Endothelial cell of umbilical vein (primary cell): ENCODE data around the gene SEBOX. TPM values are rescaled to one million over a fixed set of nuclear protein-coding genes. Genes with fewer than 3 reads are reported as not detected.

Source experiments
- BruUV-seq: library from RNA; stranded (reverse); fragments of 400-500 nt; replicated peaks from 2 replicates; lab custom pipeline; 2021; lab: Mats Ljungman, UMichigan
- CTCF ChIA-PET: fragments of 300-600, 350-600 bp; sonication (Branson Sonifier 250); formaldehyde crosslinking; loops from one replicate; lab custom pipeline; 2021; ENCODE audit warnings: antibody characterized with exemption, inconsistent platforms; lab: Charles Lee
- POLR2A ChIA-PET: fragments of 300-600, 350-600 bp; sonication (Branson Sonifier 250); formaldehyde crosslinking; loops from one replicate; lab custom pipeline; 2021; ENCODE audit warnings: antibody characterized with exemption, inconsistent platforms; lab: Charles Lee
- DNase-seq: peaks from one replicate; pipeline ENCODE4 v3.0.0-alpha.2; 2011; ENCODE audit warnings: low read depth, low spot score
- FAIRE-seq: peaks from 2 replicates; lab custom pipeline; 2011; peaks lifted over from hg19 to GRCh38; lab: Jason Lieb, UNC
- H2AFZ ChIP-seq: 2 replicates; pipeline ENCODE4 v1.6.0; 2012; ENCODE audit warnings: low read depth, low read length, control low read depth, inconsistent platforms
- H3K27ac ChIP-seq: 2 replicates; pipeline ENCODE4 v1.5.1; 2011; ENCODE audit warnings: low read depth, mild to moderate bottlenecking, control low read depth, low read length, moderate library complexity; ENCODE audit not compliant: insufficient read depth
- H3K27me3 ChIP-seq, 2 experiments: 2 replicates each; pipeline versions ENCODE4 v1.6.0 to v1.6.1; 2011; ENCODE audit warnings: low read length in 2 of 2, mixed read lengths in 1 of 2; ENCODE audit not compliant: control insufficient read depth in 2 of 2, insufficient read depth in 2 of 2
- H3K36me3 ChIP-seq, 2 experiments: 2 replicates in 1 of 2; 3 replicates in 1 of 2; pipeline ENCODE4 v1.5.1; 2011; ENCODE audit warnings: low read length in 2 of 2, mild to moderate bottlenecking in 1 of 2, moderate library complexity in 1 of 2; ENCODE audit not compliant: control insufficient read depth in 2 of 2, insufficient read depth in 2 of 2; ENCODE audit errors: extremely low read depth in 1 of 2
- H3K4me1 ChIP-seq: 3 replicates; pipeline ENCODE4 v1.5.1; 2011; ENCODE audit warnings: mild to moderate bottlenecking, low read length; ENCODE audit not compliant: control insufficient read depth, insufficient read depth; ENCODE audit errors: extremely low read depth
- H3K4me2 ChIP-seq: 2 replicates; pipeline ENCODE4 v1.6.1; 2011; ENCODE audit warnings: low read length, control low read depth, mixed read lengths; ENCODE audit not compliant: insufficient read depth
- H3K4me3 ChIP-seq, 3 experiments: fragments of 200-600 bp in 1 of 3; sonication (generic), shearing (Covaris generic) in 1 of 3; replicated peaks in 1 of 3; 2 replicates each; pipeline ENCODE4 v1.5.1; 2011 to 2016; ENCODE audit warnings: control low read depth in 3 of 3, low read length in 3 of 3, mild to moderate bottlenecking in 2 of 3, inconsistent platforms in 1 of 3, low read depth in 1 of 3, moderate library complexity in 1 of 3; ENCODE audit not compliant: insufficient read depth in 1 of 3
- H3K79me2 ChIP-seq: 2 replicates; pipeline ENCODE4 v1.6.0; 2012; ENCODE audit warnings: low read length, inconsistent platforms; ENCODE audit not compliant: control insufficient read depth, insufficient read depth
- H3K9ac ChIP-seq: replicated peaks from 2 replicates; pipeline ENCODE3; 2011; ENCODE audit warnings: low read length, control low read depth; ENCODE audit not compliant: insufficient read depth; ENCODE audit errors: extremely low read depth
- H3K9me1 ChIP-seq: replicated peaks from 3 replicates; pipeline ENCODE4 v1.6.0; 2011; ENCODE audit warnings: mild to moderate bottlenecking, low read length; ENCODE audit not compliant: control insufficient read depth, insufficient read depth; ENCODE audit errors: extremely low read depth
- H3K9me3 ChIP-seq: replicated peaks from 2 replicates; pipeline ENCODE4 v1.5.1; 2012; ENCODE audit warnings: low read length, inconsistent platforms; ENCODE audit not compliant: control insufficient read depth, insufficient read depth
- H4K20me1 ChIP-seq: replicated peaks from 2 replicates; pipeline ENCODE3; 2011; ENCODE audit warnings: mild to moderate bottlenecking, low read length; ENCODE audit not compliant: control insufficient read depth, insufficient read depth; ENCODE audit errors: extremely low read depth
- EZH2 ChIP-seq: IDR thresholded peaks from 2 replicates; pipeline ENCODE4 v1.6.1; 2012; ENCODE audit warnings: borderline replicate concordance, low read depth, mild to moderate bottlenecking, moderate library complexity, low read length, inconsistent platforms; ENCODE audit not compliant: severe bottlenecking
- FOS ChIP-seq: IDR thresholded peaks from 2 replicates; pipeline ENCODE4 v1.6.1; 2011; ENCODE audit warnings: mild to moderate bottlenecking, low read length, moderate library complexity, borderline replicate concordance; ENCODE audit not compliant: insufficient read depth
- GATA2 ChIP-seq: IDR thresholded peaks from 2 replicates; pipeline ENCODE4 v1.7.0; 2011; ENCODE audit warnings: low read depth, mild to moderate bottlenecking, moderate library complexity, mixed read lengths, low read length; ENCODE audit not compliant: insufficient read length, insufficient read depth
- JUN ChIP-seq: IDR thresholded peaks from 2 replicates; pipeline ENCODE4 v1.6.1; 2011; ENCODE audit warnings: borderline replicate concordance, low read depth; ENCODE audit not compliant: insufficient read length, insufficient read depth
- MYC ChIP-seq: IDR thresholded peaks from one replicate; pipeline ENCODE4 v1.6.1; 2011; ENCODE audit warnings: mild to moderate bottlenecking, low read depth, low read length
- POLR2A ChIP-seq: IDR thresholded peaks from 2 replicates; pipeline ENCODE4 v1.6.1; 2012; ENCODE audit warnings: low read depth, mild to moderate bottlenecking, control low read depth, low read length
- POLR2AphosphoS5 ChIP-seq: IDR thresholded peaks from 2 replicates; pipeline ENCODE4 v1.6.1; 2012; ENCODE audit warnings: low read depth, mild to moderate bottlenecking, control low read depth, low read length, moderate library complexity; ENCODE audit not compliant: insufficient read depth
- dilution Hi-C: fragments of 300-500 bp; cut with MboI; formaldehyde crosslinking; loops from one replicate; pipeline ENCODE4 v1.15.0; 2019; ENCODE audit warnings: low sequenced_read_pairs; ENCODE audit not compliant: extremely low pct_ligation_motif_present
- intact Hi-C: fragments of 100-400 bp; cut with micrococcal nuclease; formaldehyde crosslinking; loops from one replicate; pipeline ENCODE4 v1.10.0; 2022
- polyA plus RNA-seq, 4 experiments: library from polyadenylated mRNA; depleted of rRNA in 3 of 4; stranded (reverse) in 3 of 4; unstranded in 1 of 4; fragments of >200 nt; gene quantifications; 2 replicates each; pipeline versions ENCODE4 v1.2.1 to v1.2.3, GENCODE V29; 2011 to 2012; ENCODE audit warnings: missing spikeins in 1 of 4
- total RNA-seq: library from RNA; stranded (reverse); gene quantifications from 2 replicates; pipeline ENCODE4 v1.2.3, GENCODE V29; 2021
- TF ChIP-seq, protein P1 (sequence below), 2 donors: IDR thresholded peaks; 1 replicate in 1 of 2; 2 replicates in 1 of 2; pipeline ENCODE4 v1.5.1; 2011; ENCODE audit warnings: low read length in 2 of 2, mild to moderate bottlenecking in 2 of 2, moderate library complexity in 2 of 2, control low read depth in 1 of 2, inconsistent platforms in 1 of 2, low read depth in 1 of 2; ENCODE audit not compliant: insufficient read depth in 1 of 2; ENCODE audit errors: extremely low read depth in 1 of 2
- TF ChIP-seq, protein P2 (sequence below): IDR thresholded peaks from 2 replicates; pipeline ENCODE4 v1.6.1; 2011; ENCODE audit not compliant: insufficient read depth, insufficient read length

SEBOX gene
- total and polyA plus RNA-seq, 2 donors (not counting 3 experiments of a cell fraction or from before 2014, with no cell fraction given): not detected

DNA sequence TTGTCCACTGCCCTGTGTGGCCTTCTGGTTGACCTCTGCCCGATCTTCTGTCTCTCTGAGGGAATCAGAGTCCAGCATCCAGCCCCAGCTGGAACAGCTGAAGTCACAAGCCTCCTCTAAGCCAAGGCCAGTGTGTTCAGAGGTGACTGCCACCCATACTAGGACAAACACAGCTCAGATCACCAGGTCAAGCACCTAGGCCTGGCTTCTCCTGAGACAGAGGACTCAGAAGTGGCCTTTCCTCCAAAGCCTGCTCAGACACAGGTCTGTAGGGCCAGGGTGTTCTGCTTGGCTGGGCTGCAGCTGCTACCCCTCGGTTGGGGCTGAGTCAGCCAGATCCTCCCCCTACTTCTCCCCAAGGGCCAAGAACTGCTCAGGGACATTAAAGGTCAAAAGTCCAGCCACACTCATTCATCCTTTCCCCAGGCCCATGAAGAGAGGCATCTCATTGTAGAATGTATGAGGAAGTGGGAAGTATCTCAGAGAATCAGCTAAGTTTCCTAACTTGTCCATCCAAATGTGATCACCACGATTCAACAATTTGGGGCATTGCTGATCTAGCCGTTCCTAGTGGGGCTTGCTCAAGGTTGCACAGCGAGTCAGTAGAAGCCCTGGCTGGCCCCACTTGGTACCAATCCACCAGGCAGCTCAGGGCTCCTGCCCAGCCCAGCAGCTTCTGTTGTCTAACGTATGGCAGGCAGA, 33.4 kb upstream of the SEBOX start:
- Histone ChIP-seq H2AFZ (no peak overlapping the region), H3K9me3 (no peaks in the 10 kb centered on the region), H3K9ac (no peak overlapping the region), H3K4me2 (no peak overlapping the region), H4K20me1 (no peaks in the 10 kb centered on the region), H3K27me3 (no peaks in the 10 kb centered on the region), H3K36me3 (no peaks in the 10 kb centered on the region), H3K4me3 (no peak overlapping the region), H3K27ac (no peak overlapping the region), H3K4me1 (peaks cover 10% of the 10 kb centered on the region), H3K9me1 (no peaks in the 10 kb centered on the region), H3K79me2 (no peaks in the 10 kb centered on the region)
- POLR2A ChIA-PET: no interaction called here
- FAIRE-seq: no peak
- BruUV-seq: no TSS peak
- dilution Hi-C loops: no loop called here
- TF ChIP-seq, protein P1, sequence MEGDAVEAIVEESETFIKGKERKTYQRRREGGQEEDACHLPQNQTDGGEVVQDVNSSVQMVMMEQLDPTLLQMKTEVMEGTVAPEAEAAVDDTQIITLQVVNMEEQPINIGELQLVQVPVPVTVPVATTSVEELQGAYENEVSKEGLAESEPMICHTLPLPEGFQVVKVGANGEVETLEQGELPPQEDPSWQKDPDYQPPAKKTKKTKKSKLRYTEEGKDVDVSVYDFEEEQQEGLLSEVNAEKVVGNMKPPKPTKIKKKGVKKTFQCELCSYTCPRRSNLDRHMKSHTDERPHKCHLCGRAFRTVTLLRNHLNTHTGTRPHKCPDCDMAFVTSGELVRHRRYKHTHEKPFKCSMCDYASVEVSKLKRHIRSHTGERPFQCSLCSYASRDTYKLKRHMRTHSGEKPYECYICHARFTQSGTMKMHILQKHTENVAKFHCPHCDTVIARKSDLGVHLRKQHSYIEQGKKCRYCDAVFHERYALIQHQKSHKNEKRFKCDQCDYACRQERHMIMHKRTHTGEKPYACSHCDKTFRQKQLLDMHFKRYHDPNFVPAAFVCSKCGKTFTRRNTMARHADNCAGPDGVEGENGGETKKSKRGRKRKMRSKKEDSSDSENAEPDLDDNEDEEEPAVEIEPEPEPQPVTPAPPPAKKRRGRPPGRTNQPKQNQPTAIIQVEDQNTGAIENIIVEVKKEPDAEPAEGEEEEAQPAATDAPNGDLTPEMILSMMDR (IDR thresholded peaks at IDR 0.05; ENCODE audit: extremely low read depth in 1 of 2, insufficient read depth in 1 of 2, low read depth in 1 of 2, low read length in 2 of 2): no peak
- TF ChIP-seq EZH2 (no peak), JUN (no peak)
- CTCF ChIA-PET: interaction anchor here (3.0 kb wide), 1 partner anchor 18 kb away, joined by 11 read pairs; no protein-coding TSS in a partner anchor
- DNase-seq: no peak
- intact Hi-C loops: no loop called here

DNA sequence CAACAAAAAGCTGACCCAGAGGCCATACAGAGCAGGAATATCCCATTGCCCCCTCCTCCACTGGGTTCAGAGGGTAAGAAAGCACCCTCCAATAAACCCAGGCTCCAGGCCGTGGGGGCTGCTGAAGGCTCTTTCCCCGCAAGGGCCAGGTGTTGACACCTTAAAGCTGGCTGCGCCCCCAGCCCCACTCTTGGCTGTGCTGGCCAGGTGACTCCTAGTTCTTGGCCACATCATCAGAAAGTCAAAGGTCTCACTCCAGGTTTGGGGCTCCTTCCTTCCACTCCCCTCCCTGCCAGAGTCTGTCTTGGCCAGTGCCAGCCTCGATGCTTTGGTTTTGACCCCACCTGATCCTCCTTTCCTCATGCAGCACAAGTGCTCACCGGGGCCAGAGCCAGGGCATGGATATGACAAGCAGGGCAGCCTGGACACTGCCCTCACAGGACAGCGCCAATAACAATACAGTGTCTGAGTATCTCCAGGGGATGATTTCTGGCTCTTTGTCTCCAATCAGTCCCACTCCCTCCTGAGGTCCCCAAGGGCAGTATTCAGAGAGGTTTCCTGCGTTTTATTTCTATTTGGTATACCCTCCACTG, 32.8 kb upstream of the SEBOX start:
- Histone ChIP-seq H3K9ac (no peak overlapping the region), H3K36me3 (no peaks in the 10 kb centered on the region), H4K20me1 (no peaks in the 10 kb centered on the region), H3K4me1 (peaks cover 10% of the 10 kb centered on the region), H3K9me1 (no peaks in the 10 kb centered on the region), H3K9me3 (no peaks in the 10 kb centered on the region), H3K4me2 (no peak overlapping the region), H2AFZ (no peak overlapping the region), H3K4me3 (no peak overlapping the region), H3K27ac (no peak overlapping the region), H3K79me2 (no peaks in the 10 kb centered on the region), H3K27me3 (no peaks in the 10 kb centered on the region)
- no TSS peak for BruUV-seq
- DNase-seq: no peak
- dilution Hi-C loops (no loop called here), intact Hi-C loops (no loop called here)
- no peak for FAIRE-seq
- TF ChIP-seq EZH2 (no peak), FOS (no peak), MYC (no peak), POLR2A (no peak), POLR2AphosphoS5 (no peak), GATA2 (no peak), JUN (no peak)
- TF ChIP-seq, protein P1 (IDR thresholded peaks at IDR 0.05; ENCODE audit: extremely low read depth in 1 of 2, insufficient read depth in 1 of 2, low read depth in 1 of 2, low read length in 2 of 2): no peak
- TF ChIP-seq, protein P2, sequence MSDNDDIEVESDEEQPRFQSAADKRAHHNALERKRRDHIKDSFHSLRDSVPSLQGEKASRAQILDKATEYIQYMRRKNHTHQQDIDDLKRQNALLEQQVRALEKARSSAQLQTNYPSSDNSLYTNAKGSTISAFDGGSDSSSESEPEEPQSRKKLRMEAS: no peak
- ChIA-PET CTCF (interaction anchor here (3.0 kb wide), 1 partner anchor 19 kb away, joined by 11 read pairs; no protein-coding TSS in a partner anchor), POLR2A (no interaction called here)
